HG03175 (cell line): ENCODE data around the gene POTEH.
A peak's percentile ranks its signal among the peaks of the same experiment; 100 is the strongest.
"Not testable (repeated sequence)": the region's sequence is repeated elsewhere in the genome, so short reads cannot be mapped to it uniquely, and the experiment has no call there.

Experiments used
- ATAC-seq: cut with Tn5 transposase; IDR thresholded peaks from one replicate; pipeline ENCODE4 v1.9.1; 2021; ENCODE audit warnings: mild to moderate bottlenecking, moderate library complexity; ENCODE audit not compliant: unreplicated experiment

The POTEH gene

GRCh38 chr22:15689749-15690125 lies at the start of gene POTEH:
POTEH (plus strand) TSS chr22:15690026; CDS start chr22:15690078, 52 bp downstream.
- not testable (repeated sequence) for ATAC-seq

- not testable (repeated sequence) for ATAC-seq
These were observed 47.5 kb upstream of the POTEH start for GRCh38 chr22:15642288-15642861.

GRCh38 chr22:15651954-15652353 lies 37.9 kb upstream of the POTEH start:
- not testable (repeated sequence) for ATAC-seq

GRCh38 chr22:15652738-15653137 lies 37.1 kb upstream of the POTEH start:
- not testable (repeated sequence) for ATAC-seq

- ATAC-seq = not testable (repeated sequence)
These were observed 36.6 kb upstream of the POTEH start for GRCh38 chr22:15653241-15653640.

GRCh38 chr22:15661102-15661501 lies 28.7 kb upstream of the POTEH start:
- not testable (repeated sequence) for ATAC-seq

- ATAC-seq = not testable (repeated sequence)
These were observed 25.1 kb upstream of the POTEH start for GRCh38 chr22:15664682-15665081.

GRCh38 chr22:15665478-15665877 lies 24.3 kb upstream of the POTEH start:
- not testable (repeated sequence) for ATAC-seq

- ATAC-seq = not testable (repeated sequence)
These were observed 20.4 kb upstream of the POTEH start for GRCh38 chr22:15669430-15669829.

- not testable (repeated sequence) for ATAC-seq
These were observed 10.1 kb upstream of the POTEH start for GRCh38 chr22:15679702-15680101.

GRCh38 chr22:15684115-15684514 lies 5.7 kb upstream of the POTEH start:
- peak; percentile 40 for ATAC-seq

GRCh38 chr22:15684695-15685094 lies 5.1 kb upstream of the POTEH start:
- ATAC-seq = peak; percentile 90

GRCh38 chr22:15685641-15686040 lies 4.2 kb upstream of the POTEH start:
- not testable (repeated sequence) for ATAC-seq

- ATAC-seq = not testable (repeated sequence)
These were observed 2.7 kb upstream of the POTEH start for GRCh38 chr22:15687086-15687485.

- ATAC-seq = not testable (repeated sequence)
These were observed 2.1 kb upstream of the POTEH start for GRCh38 chr22:15687676-15688075.

GRCh38 chr22:15688090-15688489 lies 1.7 kb upstream of the POTEH start:
- not testable (repeated sequence) for ATAC-seq

GRCh38 chr22:15689012-15689748 lies 646 bp upstream of the POTEH start:
- not testable (repeated sequence) for ATAC-seq

- ATAC-seq = not testable (repeated sequence)
These were observed 23.8 kb downstream of the POTEH start for GRCh38 chr22:15713600-15713999.

GRCh38 chr22:15714125-15714524 lies 24.3 kb downstream of the POTEH start:
- not testable (repeated sequence) for ATAC-seq

GRCh38 chr22:15721884-15722283 lies 32.1 kb downstream of the POTEH start:
- not testable (repeated sequence) for ATAC-seq

GRCh38 chr22:15729209-15729917 lies 39.5 kb downstream of the POTEH start:
- ATAC-seq = not testable (repeated sequence)

GRCh38 chr22:15731023-15731422 lies 41.2 kb downstream of the POTEH start:
- not testable (repeated sequence) for ATAC-seq
